ENCODE measurements around the gene AREL1.
A peak's percentile ranks its signal among the peaks of the same experiment; 100 is the strongest.

The AREL1 gene

DNA sequence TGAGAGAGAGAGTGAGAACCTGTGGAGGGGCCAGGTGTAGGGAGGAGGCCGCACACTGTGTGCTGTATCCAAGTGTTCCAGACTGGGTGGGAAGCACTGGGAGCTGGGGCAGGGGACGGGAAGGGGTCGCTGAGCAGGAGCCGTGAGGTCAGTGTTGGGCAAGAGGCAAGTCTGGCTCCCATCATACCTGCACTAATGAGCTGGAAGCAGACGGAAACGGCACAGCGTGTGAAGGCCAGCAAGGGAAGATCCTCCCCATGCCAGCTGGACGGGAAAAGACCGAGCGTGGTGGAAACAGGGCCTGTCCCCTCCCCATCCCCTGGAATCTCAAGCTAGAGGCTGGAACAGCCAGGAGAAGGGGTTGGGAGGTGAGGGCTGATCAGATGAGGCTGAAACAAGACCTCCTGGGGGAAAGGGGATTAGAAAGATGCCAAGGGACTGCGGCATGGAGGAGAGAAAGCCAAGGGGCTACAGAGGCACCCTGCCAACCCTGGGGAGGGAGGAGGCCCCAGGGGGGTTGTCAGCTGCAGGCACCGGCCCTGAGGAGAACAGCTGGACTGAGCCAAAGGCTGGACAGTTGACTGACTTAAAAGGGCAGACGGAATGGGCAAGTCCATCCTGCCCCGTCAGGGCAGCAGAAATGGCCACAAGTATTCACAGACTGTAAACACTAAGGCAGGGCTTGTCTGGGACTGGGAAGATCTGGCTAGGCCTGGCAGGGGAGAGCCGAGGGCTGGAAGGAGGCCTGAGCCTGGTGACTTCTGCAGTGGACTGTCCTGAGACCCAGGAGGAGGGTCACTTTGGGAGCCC, 81.8 kb downstream of the AREL1 start:
- Histone ChIP-seq H3K36me3 (no peaks in the 10 kb centered on the region), H3K4me3 (no peak overlapping the region), H3K27me3 (no peaks in the 10 kb centered on the region), H3K9me3 (no peaks in the 10 kb centered on the region), H3K4me1 (peaks cover 0 to 22% (median 11%) of the 10 kb centered on the region in 4 donors), H3K27ac (peak overlapping the region; percentile 56 to 61)
- intact Hi-C loops (cut with DNase I; ENCODE audit: low total_unique reads): no loop called here
- TF ChIP-seq CTCF (IDR thresholded peaks at IDR 0.05): no peak
- no peak for DNase-seq

DNA sequence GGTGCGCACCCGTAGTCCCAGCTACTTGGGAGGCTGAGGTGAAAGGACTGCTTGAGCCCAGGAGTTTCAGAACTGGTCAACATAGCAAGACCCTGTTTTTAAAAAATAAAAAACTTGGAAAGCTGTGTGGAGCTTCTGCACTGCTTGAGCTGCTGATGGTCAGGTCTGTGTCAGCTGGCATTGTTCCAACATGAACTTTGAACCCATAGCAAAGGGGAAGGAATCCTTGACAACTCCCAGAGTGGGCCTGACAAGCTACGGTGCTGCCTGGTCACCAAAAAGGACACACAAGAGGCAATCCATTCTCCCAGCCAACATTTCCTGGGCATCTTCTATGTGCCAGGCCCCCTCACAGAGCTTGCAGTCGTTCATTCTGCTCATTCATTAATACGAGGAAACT, 84.5 kb downstream of the AREL1 start:
- Histone ChIP-seq H3K27me3 (no peaks in the 10 kb centered on the region), H3K4me1 (peaks cover 0 to 22% (median 11%) of the 10 kb centered on the region in 4 donors), H3K27ac (no peak overlapping the region), H3K36me3 (no peaks in the 10 kb centered on the region), H3K4me3 (no peak overlapping the region), H3K9me3 (no peaks in the 10 kb centered on the region)
- no peak for DNase-seq
- no peak for TF ChIP-seq CTCF (IDR thresholded peaks at IDR 0.05)
- intact Hi-C loops (cut with DNase I; ENCODE audit: low total_unique reads): no loop called here

DNA sequence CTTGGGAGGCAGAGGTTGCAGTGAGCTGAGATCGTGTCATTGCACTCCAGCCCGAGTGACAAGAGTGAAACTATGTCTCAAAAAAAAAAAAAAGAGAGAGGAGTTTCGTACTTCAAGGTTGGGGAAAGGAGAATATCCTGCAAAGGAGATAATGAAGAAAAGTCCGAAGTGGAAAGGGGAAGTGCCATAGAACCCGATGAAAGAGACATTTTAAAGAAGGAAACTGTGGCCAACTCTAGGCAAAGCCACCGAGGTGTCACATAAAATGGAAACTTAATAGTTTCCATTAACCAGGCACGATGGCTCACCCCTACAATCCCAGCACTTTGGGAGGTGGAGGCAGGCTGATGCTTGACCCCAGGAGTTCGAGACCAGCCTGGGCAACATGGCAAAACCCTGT, 85.8 kb downstream of the AREL1 start:
- no peak overlapping the region for H3K27ac ChIP-seq
- peaks cover 0 to 15% (median 10%) of the 10 kb centered on the region in 4 donors for H3K4me1 ChIP-seq
- no peak for TF ChIP-seq CTCF (IDR thresholded peaks at IDR 0.05)
- no peaks in the 10 kb centered on the region for H3K27me3 ChIP-seq
- no peaks in the 10 kb centered on the region for H3K9me3 ChIP-seq
- no peaks in the 10 kb centered on the region for H3K36me3 ChIP-seq
- no peak for DNase-seq
- intact Hi-C loops (cut with DNase I; ENCODE audit: low total_unique reads): no loop called here
- H3K4me3 ChIP-seq: no peak overlapping the region

DNA sequence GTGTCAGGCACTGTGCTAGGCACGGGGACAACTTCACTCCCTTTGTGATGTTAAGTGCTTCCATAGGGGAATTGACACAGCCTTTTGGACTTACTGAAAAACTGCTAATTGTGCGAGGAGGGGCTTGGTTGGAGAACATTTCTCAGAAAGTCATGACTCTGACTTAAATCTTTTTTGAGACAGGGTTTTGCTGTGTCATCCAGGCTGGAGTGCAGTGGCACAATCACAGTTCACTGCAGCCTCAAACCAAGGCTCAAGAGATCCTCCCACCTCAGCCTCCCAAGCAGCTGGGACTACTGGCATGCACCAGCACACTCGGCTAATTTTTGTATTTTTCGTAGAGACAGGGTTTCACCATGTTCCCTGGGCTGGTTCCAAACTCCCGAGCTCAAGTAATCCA, 90.6 kb downstream of the AREL1 start:
- Histone ChIP-seq H3K27ac (peak overlapping the region in 1 of 2 donors; percentile 67), H3K27me3 (no peaks in the 10 kb centered on the region), H3K4me1 (peaks cover 5 to 46% (median 36%) of the 10 kb centered on the region in 4 donors), H3K36me3 (no peaks in the 10 kb centered on the region), H3K4me3 (no peak overlapping the region), H3K9me3 (no peaks in the 10 kb centered on the region)
- intact Hi-C loops (cut with DNase I; ENCODE audit: low total_unique reads): no loop called here
- DNase-seq: no peak
- no peak for TF ChIP-seq CTCF (IDR thresholded peaks at IDR 0.05)

DNA sequence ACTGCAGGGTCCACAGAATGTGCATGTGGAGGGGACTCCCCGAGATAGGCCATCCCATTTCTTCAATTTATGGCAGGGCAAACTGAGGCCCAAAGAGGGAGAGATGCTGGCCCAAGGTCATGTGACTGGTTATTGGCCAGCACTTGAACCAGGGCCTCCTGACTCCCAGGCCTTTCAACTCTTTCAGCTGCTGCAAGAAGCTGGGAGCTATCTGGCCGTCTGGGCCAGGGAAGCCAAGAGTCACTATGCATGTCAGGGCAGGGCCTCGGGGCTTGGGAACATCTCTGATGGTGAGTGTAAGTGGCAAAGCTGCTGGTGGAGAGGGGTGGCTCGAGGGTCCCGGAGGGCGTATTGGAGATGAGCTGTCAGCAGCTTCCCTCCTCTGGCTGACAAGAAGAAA, 91.3 kb downstream of the AREL1 start:
- peaks cover 5 to 53% (median 43%) of the 10 kb centered on the region in 4 donors for H3K4me1 ChIP-seq
- intact Hi-C loops (cut with DNase I; ENCODE audit: low total_unique reads): no loop called here
- H3K27me3 ChIP-seq: no peaks in the 10 kb centered on the region
- no peaks in the 10 kb centered on the region for H3K9me3 ChIP-seq
- no peak overlapping the region for H3K4me3 ChIP-seq
- no peak for TF ChIP-seq CTCF (IDR thresholded peaks at IDR 0.05)
- DNase-seq: no peak
- H3K27ac ChIP-seq: peak overlapping the region in 1 of 2 donors; percentile 67
- no peaks in the 10 kb centered on the region for H3K36me3 ChIP-seq
